HEK293 (cell line): Measurements from ENCODE around the gene PM20D1.

Source experiments
- GFI1B ChIP-seq: fragments of 450-650 bp; formaldehyde crosslinking; IDR thresholded peaks from 2 replicates; pipeline ENCODE4 v1.5.1; 2016; ENCODE audit warnings: missing biosample characterization, missing genetic modification characterization
- ZNF202 ChIP-seq: fragments of 450-650 bp; formaldehyde crosslinking; IDR thresholded peaks from 2 replicates; pipeline ENCODE4 v1.5.1; 2016; ENCODE audit warnings: missing biosample characterization, missing genetic modification characterization, borderline replicate concordance
- ZNF248 ChIP-seq: fragments of 450-650 bp; formaldehyde crosslinking; IDR thresholded peaks from 2 replicates; pipeline ENCODE4 v1.5.1; 2017; ENCODE audit warnings: missing biosample characterization, missing genetic modification characterization
- ZNF350 ChIP-seq: fragments of 450-650 bp; formaldehyde crosslinking; IDR thresholded peaks from 2 replicates; pipeline ENCODE4 v1.5.0; 2017; ENCODE audit warnings: missing biosample characterization, mild to moderate bottlenecking, missing genetic modification characterization
- ZNF621 ChIP-seq: fragments of 450-650 bp; formaldehyde crosslinking; IDR thresholded peaks from 2 replicates; pipeline ENCODE4 v1.5.1; 2017; ENCODE audit warnings: missing biosample characterization, missing genetic modification characterization
- ZNF626 ChIP-seq: fragments of 450-650 bp; sonication (Bioruptor Pico); formaldehyde crosslinking; IDR thresholded peaks from 2 replicates; pipeline ENCODE4 v1.5.1; 2018; ENCODE audit warnings: missing biosample characterization, missing genetic modification characterization, inconsistent platforms
- ZNF654 ChIP-seq: fragments of 450-650 bp; formaldehyde crosslinking; IDR thresholded peaks from 2 replicates; pipeline ENCODE4 v1.5.1; 2016; ENCODE audit warnings: low read depth, missing biosample characterization, missing genetic modification characterization
- ZNF707 ChIP-seq: fragments of 450-650 bp; formaldehyde crosslinking; IDR thresholded peaks from 2 replicates; pipeline ENCODE4 v1.5.1; 2016; ENCODE audit warnings: missing biosample characterization, missing genetic modification characterization
- TF ChIP-seq, protein P1 (sequence below): IDR thresholded peaks from 2 replicates; pipeline ENCODE4 v1.6.1; 2011; ENCODE audit warnings: mild to moderate bottlenecking, low read depth, low read length, borderline replicate concordance
- TF ChIP-seq, protein P2 (sequence below): fragments of 450-650 bp; formaldehyde crosslinking; IDR thresholded peaks from 2 replicates; pipeline ENCODE4 v1.5.1; 2016; ENCODE audit warnings: missing biosample characterization, missing genetic modification characterization
- TF ChIP-seq, protein P3 (sequence below): fragments of 450-650 bp; formaldehyde crosslinking; IDR thresholded peaks from 2 replicates; pipeline ENCODE4 v1.5.1; 2016; ENCODE audit warnings: missing biosample characterization, missing genetic modification characterization
- TF ChIP-seq, protein P4 (sequence below): fragments of 450-650 bp; formaldehyde crosslinking; IDR thresholded peaks from 2 replicates; pipeline ENCODE4 v1.5.1; 2016; ENCODE audit warnings: missing biosample characterization, missing genetic modification characterization
- TF ChIP-seq, protein P5 (sequence below): fragments of 450-650 bp; formaldehyde crosslinking; IDR thresholded peaks from 2 replicates; pipeline ENCODE4 v1.5.1; 2017; ENCODE audit warnings: missing biosample characterization, missing genetic modification characterization

DNA sequence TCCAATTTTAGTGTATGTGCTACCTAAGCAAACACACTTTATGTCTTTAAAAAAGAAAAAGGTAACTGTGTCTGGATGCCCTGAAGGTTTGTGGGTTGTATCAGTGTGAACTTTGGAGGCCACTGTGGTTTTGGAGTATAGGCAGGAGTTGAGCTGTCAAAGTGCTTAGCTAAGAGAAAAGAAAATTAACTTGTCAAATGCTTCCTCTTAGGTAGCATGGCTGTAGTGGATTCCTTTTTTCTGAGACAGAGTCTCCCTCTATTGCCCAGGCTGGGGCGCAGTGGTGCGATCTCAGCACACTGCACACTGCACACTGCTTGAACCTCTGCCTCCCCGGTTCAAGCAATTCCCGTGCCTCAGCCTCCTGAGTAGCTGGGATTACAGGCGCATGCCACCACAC is 25.8 kb downstream of the PM20D1 start:
- TF ChIP-seq, protein P1, sequence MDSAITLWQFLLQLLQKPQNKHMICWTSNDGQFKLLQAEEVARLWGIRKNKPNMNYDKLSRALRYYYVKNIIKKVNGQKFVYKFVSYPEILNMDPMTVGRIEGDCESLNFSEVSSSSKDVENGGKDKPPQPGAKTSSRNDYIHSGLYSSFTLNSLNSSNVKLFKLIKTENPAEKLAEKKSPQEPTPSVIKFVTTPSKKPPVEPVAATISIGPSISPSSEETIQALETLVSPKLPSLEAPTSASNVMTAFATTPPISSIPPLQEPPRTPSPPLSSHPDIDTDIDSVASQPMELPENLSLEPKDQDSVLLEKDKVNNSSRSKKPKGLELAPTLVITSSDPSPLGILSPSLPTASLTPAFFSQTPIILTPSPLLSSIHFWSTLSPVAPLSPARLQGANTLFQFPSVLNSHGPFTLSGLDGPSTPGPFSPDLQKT = no peak
- no peak for TF ChIP-seq ZNF626 (tag by site-specific recombination)
- no peak for TF ChIP-seq GFI1B (tag by site-specific recombination)
- no peak for TF ChIP-seq ZNF350 (tag by site-specific recombination)
- TF ChIP-seq ZNF202 (tag by site-specific recombination) = no peak
- no peak for TF ChIP-seq ZNF248
- TF ChIP-seq, protein P2, sequence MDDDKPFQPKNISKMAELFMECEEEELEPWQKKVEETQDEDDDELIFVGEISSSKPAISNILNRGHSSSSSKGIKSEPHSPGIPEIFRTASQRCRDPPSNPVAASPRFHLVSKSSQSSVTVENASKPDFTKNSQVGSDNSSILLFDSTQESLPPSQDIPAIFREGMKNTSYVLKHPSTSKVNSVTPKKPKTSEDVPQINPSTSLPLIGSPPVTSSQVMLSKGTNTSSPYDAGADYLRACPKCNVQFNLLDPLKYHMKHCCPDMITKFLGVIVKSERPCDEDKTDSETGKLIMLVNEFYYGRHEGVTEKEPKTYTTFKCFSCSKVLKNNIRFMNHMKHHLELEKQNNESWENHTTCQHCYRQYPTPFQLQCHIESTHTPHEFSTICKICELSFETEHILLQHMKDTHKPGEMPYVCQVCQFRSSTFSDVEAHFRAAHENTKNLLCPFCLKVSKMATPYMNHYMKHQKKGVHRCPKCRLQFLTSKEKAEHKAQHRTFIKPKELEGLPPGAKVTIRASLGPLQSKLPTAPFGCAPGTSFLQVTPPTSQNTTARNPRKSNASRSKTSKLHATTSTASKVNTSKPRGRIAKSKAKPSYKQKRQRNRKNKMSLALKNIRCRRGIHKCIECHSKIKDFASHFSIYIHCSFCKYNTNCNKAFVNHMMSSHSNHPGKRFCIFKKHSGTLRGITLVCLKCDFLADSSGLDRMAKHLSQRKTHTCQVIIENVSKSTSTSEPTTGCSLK (tag by site-specific recombination) = no peak
- TF ChIP-seq, protein P3, sequence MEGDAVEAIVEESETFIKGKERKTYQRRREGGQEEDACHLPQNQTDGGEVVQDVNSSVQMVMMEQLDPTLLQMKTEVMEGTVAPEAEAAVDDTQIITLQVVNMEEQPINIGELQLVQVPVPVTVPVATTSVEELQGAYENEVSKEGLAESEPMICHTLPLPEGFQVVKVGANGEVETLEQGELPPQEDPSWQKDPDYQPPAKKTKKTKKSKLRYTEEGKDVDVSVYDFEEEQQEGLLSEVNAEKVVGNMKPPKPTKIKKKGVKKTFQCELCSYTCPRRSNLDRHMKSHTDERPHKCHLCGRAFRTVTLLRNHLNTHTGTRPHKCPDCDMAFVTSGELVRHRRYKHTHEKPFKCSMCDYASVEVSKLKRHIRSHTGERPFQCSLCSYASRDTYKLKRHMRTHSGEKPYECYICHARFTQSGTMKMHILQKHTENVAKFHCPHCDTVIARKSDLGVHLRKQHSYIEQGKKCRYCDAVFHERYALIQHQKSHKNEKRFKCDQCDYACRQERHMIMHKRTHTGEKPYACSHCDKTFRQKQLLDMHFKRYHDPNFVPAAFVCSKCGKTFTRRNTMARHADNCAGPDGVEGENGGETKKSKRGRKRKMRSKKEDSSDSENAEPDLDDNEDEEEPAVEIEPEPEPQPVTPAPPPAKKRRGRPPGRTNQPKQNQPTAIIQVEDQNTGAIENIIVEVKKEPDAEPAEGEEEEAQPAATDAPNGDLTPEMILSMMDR = no peak
- TF ChIP-seq, protein P4, sequence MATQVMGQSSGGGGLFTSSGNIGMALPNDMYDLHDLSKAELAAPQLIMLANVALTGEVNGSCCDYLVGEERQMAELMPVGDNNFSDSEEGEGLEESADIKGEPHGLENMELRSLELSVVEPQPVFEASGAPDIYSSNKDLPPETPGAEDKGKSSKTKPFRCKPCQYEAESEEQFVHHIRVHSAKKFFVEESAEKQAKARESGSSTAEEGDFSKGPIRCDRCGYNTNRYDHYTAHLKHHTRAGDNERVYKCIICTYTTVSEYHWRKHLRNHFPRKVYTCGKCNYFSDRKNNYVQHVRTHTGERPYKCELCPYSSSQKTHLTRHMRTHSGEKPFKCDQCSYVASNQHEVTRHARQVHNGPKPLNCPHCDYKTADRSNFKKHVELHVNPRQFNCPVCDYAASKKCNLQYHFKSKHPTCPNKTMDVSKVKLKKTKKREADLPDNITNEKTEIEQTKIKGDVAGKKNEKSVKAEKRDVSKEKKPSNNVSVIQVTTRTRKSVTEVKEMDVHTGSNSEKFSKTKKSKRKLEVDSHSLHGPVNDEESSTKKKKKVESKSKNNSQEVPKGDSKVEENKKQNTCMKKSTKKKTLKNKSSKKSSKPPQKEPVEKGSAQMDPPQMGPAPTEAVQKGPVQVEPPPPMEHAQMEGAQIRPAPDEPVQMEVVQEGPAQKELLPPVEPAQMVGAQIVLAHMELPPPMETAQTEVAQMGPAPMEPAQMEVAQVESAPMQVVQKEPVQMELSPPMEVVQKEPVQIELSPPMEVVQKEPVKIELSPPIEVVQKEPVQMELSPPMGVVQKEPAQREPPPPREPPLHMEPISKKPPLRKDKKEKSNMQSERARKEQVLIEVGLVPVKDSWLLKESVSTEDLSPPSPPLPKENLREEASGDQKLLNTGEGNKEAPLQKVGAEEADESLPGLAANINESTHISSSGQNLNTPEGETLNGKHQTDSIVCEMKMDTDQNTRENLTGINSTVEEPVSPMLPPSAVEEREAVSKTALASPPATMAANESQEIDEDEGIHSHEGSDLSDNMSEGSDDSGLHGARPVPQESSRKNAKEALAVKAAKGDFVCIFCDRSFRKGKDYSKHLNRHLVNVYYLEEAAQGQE (tag by site-specific recombination) = no peak
- no peak for TF ChIP-seq ZNF654 (tag by site-specific recombination)
- TF ChIP-seq ZNF621 = no peak
- TF ChIP-seq, protein P5, sequence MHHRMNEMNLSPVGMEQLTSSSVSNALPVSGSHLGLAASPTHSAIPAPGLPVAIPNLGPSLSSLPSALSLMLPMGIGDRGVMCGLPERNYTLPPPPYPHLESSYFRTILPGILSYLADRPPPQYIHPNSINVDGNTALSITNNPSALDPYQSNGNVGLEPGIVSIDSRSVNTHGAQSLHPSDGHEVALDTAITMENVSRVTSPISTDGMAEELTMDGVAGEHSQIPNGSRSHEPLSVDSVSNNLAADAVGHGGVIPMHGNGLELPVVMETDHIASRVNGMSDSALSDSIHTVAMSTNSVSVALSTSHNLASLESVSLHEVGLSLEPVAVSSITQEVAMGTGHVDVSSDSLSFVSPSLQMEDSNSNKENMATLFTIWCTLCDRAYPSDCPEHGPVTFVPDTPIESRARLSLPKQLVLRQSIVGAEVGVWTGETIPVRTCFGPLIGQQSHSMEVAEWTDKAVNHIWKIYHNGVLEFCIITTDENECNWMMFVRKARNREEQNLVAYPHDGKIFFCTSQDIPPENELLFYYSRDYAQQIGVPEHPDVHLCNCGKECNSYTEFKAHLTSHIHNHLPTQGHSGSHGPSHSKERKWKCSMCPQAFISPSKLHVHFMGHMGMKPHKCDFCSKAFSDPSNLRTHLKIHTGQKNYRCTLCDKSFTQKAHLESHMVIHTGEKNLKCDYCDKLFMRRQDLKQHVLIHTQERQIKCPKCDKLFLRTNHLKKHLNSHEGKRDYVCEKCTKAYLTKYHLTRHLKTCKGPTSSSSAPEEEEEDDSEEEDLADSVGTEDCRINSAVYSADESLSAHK (tag by site-specific recombination) = no peak
- TF ChIP-seq ZNF707 (tag by site-specific recombination) = no peak
